Body of pancreas (tissue), 4 donors: ENCODE data around the gene DOCK2.

Experiments
- POLR2A ChIP-seq, 3 donors: fragments of 450-650 bp; IDR thresholded peaks; one replicate each; pipeline ENCODE4 v1.6.1; 2016; ENCODE audit warnings: antibody characterized with exemption in 3 of 3, mild to moderate bottlenecking in 2 of 3
- TF ChIP-seq, protein P1 (sequence below), 7 experiments: fragments of 450-650 bp in 4 of 7; fragments of 200-600 bp in 3 of 7; sonication (generic) in 3 of 7; IDR thresholded peaks; one replicate each; pipeline ENCODE4 v1.5.1; 2016 to 2019; ENCODE audit warnings: antibody characterized with exemption in 7 of 7

DNA sequence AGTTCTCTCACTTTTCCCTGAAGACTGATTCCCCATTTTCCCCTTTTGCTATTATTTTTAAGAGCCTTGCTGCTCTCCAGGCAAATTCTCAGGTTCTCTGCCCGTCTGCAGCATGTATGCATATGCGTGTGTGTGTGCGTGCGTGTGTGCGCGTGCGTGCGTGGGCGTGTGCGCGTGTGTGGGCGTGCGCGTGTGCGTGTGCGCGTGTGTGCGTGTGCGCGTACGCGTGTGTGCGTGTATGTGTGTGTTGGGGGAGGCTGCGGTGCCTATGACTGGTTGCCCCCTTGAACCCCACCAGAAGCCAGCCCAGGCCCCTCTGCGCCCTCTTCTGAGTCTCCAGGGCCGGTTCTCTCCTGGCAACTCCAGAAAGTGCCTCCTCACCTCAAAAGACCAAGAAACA lies 467.6 kb downstream of the DOCK2 start:
- TF ChIP-seq POLR2A (IDR thresholded peaks at IDR 0.05): no peak
- TF ChIP-seq, protein P1, sequence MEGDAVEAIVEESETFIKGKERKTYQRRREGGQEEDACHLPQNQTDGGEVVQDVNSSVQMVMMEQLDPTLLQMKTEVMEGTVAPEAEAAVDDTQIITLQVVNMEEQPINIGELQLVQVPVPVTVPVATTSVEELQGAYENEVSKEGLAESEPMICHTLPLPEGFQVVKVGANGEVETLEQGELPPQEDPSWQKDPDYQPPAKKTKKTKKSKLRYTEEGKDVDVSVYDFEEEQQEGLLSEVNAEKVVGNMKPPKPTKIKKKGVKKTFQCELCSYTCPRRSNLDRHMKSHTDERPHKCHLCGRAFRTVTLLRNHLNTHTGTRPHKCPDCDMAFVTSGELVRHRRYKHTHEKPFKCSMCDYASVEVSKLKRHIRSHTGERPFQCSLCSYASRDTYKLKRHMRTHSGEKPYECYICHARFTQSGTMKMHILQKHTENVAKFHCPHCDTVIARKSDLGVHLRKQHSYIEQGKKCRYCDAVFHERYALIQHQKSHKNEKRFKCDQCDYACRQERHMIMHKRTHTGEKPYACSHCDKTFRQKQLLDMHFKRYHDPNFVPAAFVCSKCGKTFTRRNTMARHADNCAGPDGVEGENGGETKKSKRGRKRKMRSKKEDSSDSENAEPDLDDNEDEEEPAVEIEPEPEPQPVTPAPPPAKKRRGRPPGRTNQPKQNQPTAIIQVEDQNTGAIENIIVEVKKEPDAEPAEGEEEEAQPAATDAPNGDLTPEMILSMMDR (IDR thresholded peaks at IDR 0.05): no peak
